ENCODE results near the gene SZRD1. TPM values are rescaled to one million over a fixed set of nuclear protein-coding genes. Genes with fewer than 3 reads are reported as not detected.
A peak's percentile ranks its signal among the peaks of the same experiment; 100 is the strongest.
"Not testable (repeated sequence)": the region's sequence is repeated elsewhere in the genome, so short reads cannot be mapped to it uniquely, and the experiment has no call there.

SZRD1 gene
- total RNA-seq, 2 experiments from 2014 or later, result 57.2 to 96.0 TPM

DNA sequence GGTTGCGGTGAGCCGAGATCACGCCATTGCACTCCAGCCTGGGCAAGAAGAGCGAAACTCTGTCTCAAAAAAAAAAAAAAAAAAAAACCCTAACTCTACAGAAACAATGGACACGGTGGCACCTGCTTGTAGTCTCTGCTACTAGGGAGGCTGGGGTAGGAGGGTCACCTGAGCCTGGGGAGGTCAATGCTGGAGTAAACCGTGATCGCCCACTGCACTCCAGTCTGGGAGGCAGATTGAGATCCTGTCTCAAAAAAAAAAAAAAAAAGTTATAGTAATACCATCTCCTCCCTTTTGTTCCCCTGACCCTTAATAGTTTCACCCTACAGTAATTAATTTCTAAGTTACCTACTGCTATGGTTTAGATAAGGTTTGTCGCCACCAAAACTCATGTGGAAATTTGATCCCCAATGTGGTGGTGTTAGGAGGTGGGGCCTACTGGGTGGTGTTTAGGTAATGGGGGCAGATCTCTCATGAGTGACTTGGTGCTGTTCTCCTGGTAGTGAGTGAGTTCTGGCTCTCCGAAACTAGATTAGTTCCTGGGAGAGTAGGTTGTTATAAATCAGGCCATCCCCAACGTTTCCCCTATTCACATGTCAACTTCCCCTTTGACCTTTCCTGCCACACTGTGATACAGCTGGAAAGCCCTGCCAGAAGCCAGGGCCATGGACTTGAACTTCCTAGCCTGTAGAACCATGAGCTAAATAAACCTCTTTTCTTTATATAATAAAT is 24.5 kb upstream of the SZRD1 start:
- TF ChIP-seq, protein P1, sequence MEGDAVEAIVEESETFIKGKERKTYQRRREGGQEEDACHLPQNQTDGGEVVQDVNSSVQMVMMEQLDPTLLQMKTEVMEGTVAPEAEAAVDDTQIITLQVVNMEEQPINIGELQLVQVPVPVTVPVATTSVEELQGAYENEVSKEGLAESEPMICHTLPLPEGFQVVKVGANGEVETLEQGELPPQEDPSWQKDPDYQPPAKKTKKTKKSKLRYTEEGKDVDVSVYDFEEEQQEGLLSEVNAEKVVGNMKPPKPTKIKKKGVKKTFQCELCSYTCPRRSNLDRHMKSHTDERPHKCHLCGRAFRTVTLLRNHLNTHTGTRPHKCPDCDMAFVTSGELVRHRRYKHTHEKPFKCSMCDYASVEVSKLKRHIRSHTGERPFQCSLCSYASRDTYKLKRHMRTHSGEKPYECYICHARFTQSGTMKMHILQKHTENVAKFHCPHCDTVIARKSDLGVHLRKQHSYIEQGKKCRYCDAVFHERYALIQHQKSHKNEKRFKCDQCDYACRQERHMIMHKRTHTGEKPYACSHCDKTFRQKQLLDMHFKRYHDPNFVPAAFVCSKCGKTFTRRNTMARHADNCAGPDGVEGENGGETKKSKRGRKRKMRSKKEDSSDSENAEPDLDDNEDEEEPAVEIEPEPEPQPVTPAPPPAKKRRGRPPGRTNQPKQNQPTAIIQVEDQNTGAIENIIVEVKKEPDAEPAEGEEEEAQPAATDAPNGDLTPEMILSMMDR (conservative IDR thresholded peaks at IDR 0.05; ENCODE audit: low read length), result no peak
- TF ChIP-seq EZH2phosphoT487 (IDR thresholded peaks at IDR 0.05; ENCODE audit: borderline replicate concordance, low read depth, low read length), result no peak
- Histone ChIP-seq H2AFZ (ENCODE audit: low read length) (no peak overlapping the region), H3K79me2 (ENCODE audit: insufficient read depth, low read depth, low read length) (peaks cover 46% of the 10 kb centered on the region), H3K4me2 (ENCODE audit: low read length) (no peak overlapping the region), H4K20me1 (ENCODE audit: insufficient read depth, low read length) (no peaks in the 10 kb centered on the region), H3K9me3 (ENCODE audit: low read length) (no peaks in the 10 kb centered on the region), H3K27ac (ENCODE audit: low read depth, low read length, poor library complexity, severe bottlenecking) (no peak overlapping the region), H3K4me3 (ENCODE audit: low read depth, low read length, poor library complexity, severe bottlenecking) (no peak overlapping the region), H3K9me2 (ENCODE audit: insufficient read depth, low read length) (no peaks in the 10 kb centered on the region), H3K4me1 (ENCODE audit: insufficient read depth, low read length, poor library complexity, severe bottlenecking) (no peaks in the 10 kb centered on the region), H3K36me3 (ENCODE audit: insufficient read depth, low read length) (peaks cover 3% of the 10 kb centered on the region; the same call in 1 of the 2 replicates)
- CTCF ChIA-PET (ENCODE audit: unreplicated experiment), result no interaction called here
- intact Hi-C loops (cut with micrococcal nuclease; ENCODE audit: unreplicated experiment), result no loop called here
- POLR2A ChIA-PET, result no interaction called here
- BruUV-seq (replicated peaks), result TSS peak; percentile 36
- no peak for DNase-seq (ENCODE audit: low spot score)

DNA sequence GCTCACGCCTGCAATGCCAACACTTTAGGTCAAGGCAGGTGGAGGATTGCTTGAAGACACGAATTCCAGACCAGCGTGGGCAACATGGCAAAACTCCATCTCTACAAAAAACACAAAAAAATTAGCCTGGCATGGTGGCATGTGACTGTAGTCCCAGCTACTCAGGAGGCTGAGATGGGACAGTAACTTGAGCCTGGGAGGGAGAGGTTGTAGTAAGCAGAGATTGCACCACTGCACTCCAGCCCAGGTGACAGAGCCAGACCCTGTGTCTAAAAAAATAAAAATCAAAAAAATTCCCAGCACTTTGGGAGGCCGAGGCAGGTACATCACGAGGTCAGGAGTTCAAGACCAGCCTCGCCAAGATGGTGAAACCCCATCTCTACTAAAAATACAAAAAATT is 23.8 kb upstream of the SZRD1 start:
- H2AFZ ChIP-seq (ENCODE audit: low read length); H3K4me1 ChIP-seq (ENCODE audit: insufficient read depth, low read length, poor library complexity, severe bottlenecking); H3K27ac ChIP-seq (ENCODE audit: low read depth, low read length, poor library complexity, severe bottlenecking); H3K4me3 ChIP-seq (ENCODE audit: low read depth, low read length, poor library complexity, severe bottlenecking); H3K4me2 ChIP-seq (ENCODE audit: low read length); intact Hi-C loops (cut with micrococcal nuclease; ENCODE audit: unreplicated experiment); H3K9me2 ChIP-seq (ENCODE audit: insufficient read depth, low read length); DNase-seq (ENCODE audit: low spot score); BruUV-seq (replicated peaks); H4K20me1 ChIP-seq (ENCODE audit: insufficient read depth, low read length); CTCF ChIA-PET (ENCODE audit: unreplicated experiment); H3K36me3 ChIP-seq (ENCODE audit: insufficient read depth, low read length); H3K9me3 ChIP-seq (ENCODE audit: low read length): not testable (repeated sequence)
- peaks cover 51% of the 10 kb centered on the region for H3K79me2 ChIP-seq (ENCODE audit: insufficient read depth, low read depth, low read length)
- POLR2A ChIA-PET, result interaction anchor here (0.9 kb wide), 1 partner anchor 11 kb away, joined by 3 read pairs; no protein-coding TSS in a partner anchor

DNA sequence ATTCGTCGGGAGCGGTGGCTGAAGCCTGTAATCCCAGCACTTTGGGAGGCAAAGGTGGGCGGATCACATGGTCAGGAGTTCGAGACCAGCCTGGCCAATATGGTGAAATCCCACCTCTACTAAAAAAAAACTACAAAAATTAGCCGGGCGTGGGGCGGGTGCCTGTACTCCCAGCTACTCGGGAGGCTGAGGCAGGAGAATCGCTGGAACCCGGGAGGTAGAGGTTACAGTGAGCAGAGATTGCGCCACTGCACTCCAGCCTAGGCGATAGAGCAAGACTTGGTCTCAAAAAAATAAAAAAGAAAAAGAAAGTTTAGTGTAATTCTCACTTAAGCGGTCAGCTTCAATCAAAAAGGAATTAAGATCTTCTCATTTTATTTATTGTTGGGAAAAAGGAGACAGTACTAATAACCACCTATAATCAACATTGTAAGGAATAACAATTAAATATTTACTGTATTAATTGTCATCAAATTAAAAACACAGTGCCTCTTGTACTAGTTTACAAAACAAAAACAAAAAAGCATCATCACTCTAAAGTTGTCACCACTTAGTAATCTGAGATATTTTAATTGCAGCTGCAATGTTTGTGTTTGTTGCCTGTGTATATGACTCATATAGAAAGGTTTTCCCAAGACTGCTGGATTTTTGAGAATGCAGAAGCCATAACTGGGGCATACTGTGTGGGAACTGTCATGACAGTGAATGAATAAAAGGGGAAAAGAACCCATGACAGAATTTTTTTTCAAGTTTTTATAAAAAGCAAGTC is 18.4 kb upstream of the SZRD1 start:
- no peak for DNase-seq (ENCODE audit: low spot score)
- no TSS peak for BruUV-seq (replicated peaks)
- Histone ChIP-seq H3K4me2 (ENCODE audit: low read length) (no peak overlapping the region), H3K4me1 (ENCODE audit: insufficient read depth, low read length, poor library complexity, severe bottlenecking) (peaks cover 29% of the 10 kb centered on the region), H3K9me2 (ENCODE audit: insufficient read depth, low read length) (no peaks in the 10 kb centered on the region), H3K27ac (ENCODE audit: low read depth, low read length, poor library complexity, severe bottlenecking) (no peak overlapping the region), H3K9me3 (ENCODE audit: low read length) (no peaks in the 10 kb centered on the region), H2AFZ (ENCODE audit: low read length) (no peak overlapping the region), H4K20me1 (ENCODE audit: insufficient read depth, low read length) (peaks cover 12% of the 10 kb centered on the region; the same call in 1 of the 2 replicates), H3K79me2 (ENCODE audit: insufficient read depth, low read depth, low read length) (peaks cover 73% of the 10 kb centered on the region), H3K4me3 (ENCODE audit: low read depth, low read length, poor library complexity, severe bottlenecking) (no peak overlapping the region), H3K36me3 (ENCODE audit: insufficient read depth, low read length) (peaks cover 7% of the 10 kb centered on the region)
- POLR2A ChIA-PET, result interaction anchor here (0.6 kb wide), 2 partner anchors 110 to 707 kb away, joined by 3 to 5 read pairs; no protein-coding TSS in a partner anchor
- TF ChIP-seq, protein P1 (conservative IDR thresholded peaks at IDR 0.05; ENCODE audit: low read length), result no peak
- no peak for TF ChIP-seq EZH2phosphoT487 (IDR thresholded peaks at IDR 0.05; ENCODE audit: borderline replicate concordance, low read depth, low read length)
- CTCF ChIA-PET (ENCODE audit: unreplicated experiment), result no interaction called here
- intact Hi-C loops (cut with micrococcal nuclease; ENCODE audit: unreplicated experiment), result no loop called here

Data from OCI-LY7 (cell line).